Endodermal cell (in vitro differentiated cells): Measurements from ENCODE around the gene BAX. TPM values are rescaled to one million over a fixed set of nuclear protein-coding genes. Genes with fewer than 3 reads are reported as not detected.

Experiments used
- DNase-seq: peaks from one replicate; pipeline ENCODE4 v3.0.0-alpha.2; 2017
- H3K27ac ChIP-seq: 2 replicates; pipeline ENCODE4 v1.5.1; 2013; ENCODE audit warnings: mild to moderate bottlenecking, low read depth, low read length, moderate library complexity
- H3K27me3 ChIP-seq: 2 replicates; pipeline ENCODE4 v1.6.1; 2013; ENCODE audit warnings: mild to moderate bottlenecking, low read length, moderate library complexity; ENCODE audit not compliant: insufficient read depth, control insufficient read depth, poor library complexity, severe bottlenecking
- H3K36me3 ChIP-seq: 2 replicates; pipeline ENCODE4 v1.7.0; 2013; ENCODE audit warnings: mild to moderate bottlenecking, low read length, moderate library complexity; ENCODE audit not compliant: control insufficient read depth, insufficient read depth
- H3K4me1 ChIP-seq: one replicate; pipeline ENCODE4 v1.7.0; 2013; ENCODE audit warnings: low read length; ENCODE audit not compliant: control insufficient read depth, insufficient read depth
- H3K4me3 ChIP-seq: 2 replicates; pipeline ENCODE4 v1.5.1; 2013; ENCODE audit warnings: mild to moderate bottlenecking, low read length, moderate library complexity
- H3K9ac ChIP-seq: 2 replicates; pipeline ENCODE4 v1.6.1; 2013; ENCODE audit warnings: mild to moderate bottlenecking, low read length, moderate library complexity; ENCODE audit not compliant: poor library complexity, severe bottlenecking; ENCODE audit errors: extremely low read depth
- H3K9me3 ChIP-seq: 2 replicates; pipeline ENCODE4 v1.6.1; 2013; ENCODE audit warnings: mild to moderate bottlenecking, low read length, moderate library complexity; ENCODE audit not compliant: control insufficient read depth
- H3K27ac Mint-ChIP-seq: 2 replicates; pipeline ENCODE4 v1.8.0; 2020; ENCODE audit warnings: mixed read lengths
- H3K27me3 Mint-ChIP-seq: 2 replicates; pipeline ENCODE4 v1.8.0; 2021; ENCODE audit warnings: mild to moderate bottlenecking, mixed read lengths; ENCODE audit not compliant: insufficient read depth
- H3K36me3 Mint-ChIP-seq: 2 replicates; pipeline ENCODE4 v1.8.0; 2020; ENCODE audit warnings: low read depth, mixed read lengths
- H3K4me1 Mint-ChIP-seq: 2 replicates; pipeline ENCODE4 v1.8.0; 2020; ENCODE audit warnings: mixed read lengths
- H3K4me3 Mint-ChIP-seq: 2 replicates; pipeline ENCODE4 v1.8.0; 2020; ENCODE audit warnings: mild to moderate bottlenecking, moderate library complexity, mixed read lengths
- H3K9me3 Mint-ChIP-seq: 2 replicates; pipeline ENCODE4 v1.8.0; 2020; ENCODE audit warnings: mild to moderate bottlenecking, mixed read lengths
- CTCF ChIP-seq: fragments of 200-600 bp; sonication (generic); conservative IDR thresholded peaks from 2 replicates; pipeline ENCODE4 v1.5.0; 2021; ENCODE audit warnings: antibody characterized with exemption, mild to moderate bottlenecking
- WGBS, 2 experiments: methylation state at CpG; one replicate each; pipeline versions ENCODE4 v1.1.5 to v1.1.7; 2013; ENCODE audit warnings: missing lambda C conversion rate in 2 of 2, mixed read lengths in 1 of 2; ENCODE audit not compliant: insufficient coverage in 1 of 2, insufficient read length in 1 of 2; 5-methylcytosine and 5-hydroxymethylcytosine counted together
- total RNA-seq, 2 donors: library from RNA; stranded (reverse); fragmentation: NEBNext Ultra II Directional in 1 of 2; extraction: Animal tissue kit (Norgen Biotek cat#: 25700) in 1 of 2; gene quantifications; 2 replicates in 1 of 2; 3 replicates in 1 of 2; pipeline ENCODE4 v1.2.1, GENCODE V29; 2021

Gene BAX
- total RNA-seq, 2 donors from 2014 or later, result 172 to 184 TPM

- Mint-ChIP-seq H3K4me1 (peaks cover 18% of the 10 kb centered on the region), H3K9me3 (no peaks in the 10 kb centered on the region), H3K27ac (peak overlapping the region; percentile 98), H3K4me3 (no peak overlapping the region), H3K36me3 (peaks cover 47% of the 10 kb centered on the region), H3K27me3 (peaks cover 2% of the 10 kb centered on the region)
- no peak for TF ChIP-seq CTCF
- Histone ChIP-seq H3K4me1 (peaks cover 14% of the 10 kb centered on the region), H3K4me3 (no peak overlapping the region), H3K9me3 (no peaks in the 10 kb centered on the region), H3K27ac (peak overlapping the region; percentile 49), H3K36me3 (peaks cover 37% of the 10 kb centered on the region), H3K27me3 (no peaks in the 10 kb centered on the region), H3K9ac (no peak overlapping the region)
- WGBS, 2 experiments, result 0 to 82% methylated on average over 1 to 12 of the region's 12 CpGs
- peak; percentile 56 for DNase-seq
Measured at GRCh38 chr19:48961673-48962028, 7.0 kb downstream of the BAX start.

DNA sequence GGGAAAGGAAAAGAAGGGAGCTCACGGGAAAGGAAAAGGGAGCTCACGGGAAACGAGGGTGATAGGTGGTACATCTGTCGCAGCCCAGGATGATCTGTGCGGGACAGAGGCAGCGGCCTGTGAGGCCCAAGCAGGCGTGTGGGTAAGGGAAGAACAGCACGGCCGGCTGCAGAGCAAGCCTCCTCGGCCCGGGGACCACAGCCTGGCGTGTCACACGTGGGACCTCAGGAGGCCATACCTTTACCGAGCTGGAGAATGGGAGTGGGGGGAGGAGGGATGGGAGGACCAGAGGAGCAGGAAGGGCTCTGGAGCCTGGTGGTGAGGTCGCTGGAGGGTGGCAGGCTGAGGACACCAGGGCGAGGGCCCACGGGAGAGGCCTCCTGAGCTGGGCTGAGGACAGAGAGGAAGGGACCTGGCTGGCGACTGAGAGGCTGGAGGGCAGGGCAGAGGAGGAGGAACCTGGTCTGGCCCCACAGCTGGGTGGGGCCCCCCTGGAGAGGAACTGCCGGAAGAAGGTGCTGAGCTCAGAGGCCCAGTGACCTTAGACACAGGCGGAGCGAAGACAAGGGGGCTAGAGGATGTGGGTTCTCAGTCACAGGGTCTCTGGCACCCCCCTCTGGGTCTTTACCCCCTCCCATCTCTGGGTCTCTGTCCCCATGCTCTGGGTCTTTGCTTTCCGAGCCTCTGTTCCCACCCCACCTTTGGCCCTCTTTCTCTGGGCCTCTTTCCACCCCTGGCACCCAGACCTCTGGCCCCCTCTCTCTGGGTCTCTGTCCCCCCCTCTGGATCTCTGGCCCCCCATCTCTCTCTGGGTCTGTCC, 7.6 kb downstream of the BAX start:
- TF ChIP-seq CTCF, result no peak
- peak overlapping the region; percentile 49 for H3K27ac ChIP-seq
- H3K9ac ChIP-seq, result no peak overlapping the region
- Mint-ChIP-seq H3K4me1 (peaks cover 18% of the 10 kb centered on the region), H3K36me3 (peaks cover 49% of the 10 kb centered on the region), H3K27me3 (peaks cover 2% of the 10 kb centered on the region), H3K4me3 (no peak overlapping the region), H3K9me3 (no peaks in the 10 kb centered on the region), H3K27ac (peak overlapping the region; percentile 98)
- peaks cover 14% of the 10 kb centered on the region for H3K4me1 ChIP-seq
- DNase-seq, result peak; percentile 82
- H3K36me3 ChIP-seq, result peaks cover 37% of the 10 kb centered on the region
- WGBS, 2 experiments, result 75 to 85% methylated on average over 14 to 22 of the region's 22 CpGs
- H3K9me3 ChIP-seq, result no peaks in the 10 kb centered on the region
- H3K4me3 ChIP-seq, result no peak overlapping the region
- no peaks in the 10 kb centered on the region for H3K27me3 ChIP-seq

- H3K9ac ChIP-seq, result no peak overlapping the region
- peak overlapping the region; percentile 98 for H3K27ac Mint-ChIP-seq
- peaks cover 14% of the 10 kb centered on the region for H3K4me1 ChIP-seq
- no peak overlapping the region for H3K4me3 ChIP-seq
- no peaks in the 10 kb centered on the region for H3K27me3 ChIP-seq
- peaks cover 2% of the 10 kb centered on the region for H3K27me3 Mint-ChIP-seq
- DNase-seq, result peak; percentile 58
- no peak for TF ChIP-seq CTCF
- no peaks in the 10 kb centered on the region for H3K9me3 Mint-ChIP-seq
- whole genome bisulfite sequencing, 2 experiments, result 81% methylated on average over 2 of the region's 7 CpGs; no CpG with 5 or more reads in 1 of the 2 experiments
- H3K9me3 ChIP-seq, result no peaks in the 10 kb centered on the region
- H3K27ac ChIP-seq, result no peak overlapping the region
- peaks cover 36% of the 10 kb centered on the region for H3K36me3 ChIP-seq
- H3K4me1 Mint-ChIP-seq, result peaks cover 18% of the 10 kb centered on the region
- H3K36me3 Mint-ChIP-seq, result peaks cover 47% of the 10 kb centered on the region
- H3K4me3 Mint-ChIP-seq, result peak overlapping the region; percentile 100
Measured at GRCh38 chr19:48962849-48963165, 8.1 kb downstream of the BAX start.
